NOMO-1 treated with DMSO at 0.1 percent for 48 hours (cell line): ENCODE measurements around the gene LCN2.

Experiments used
- DNase-seq: peaks from one replicate; lab custom pipeline; 2025; ENCODE audit not compliant: unreplicated experiment; lab: John Stamatoyannopoulos, UW

The LCN2 gene

GRCh38 chr9:128148509-128149000 lies 698 bp upstream of the LCN2 start:
- no peak for DNase-seq

GRCh38 chr9:128149951-128150593 lies 819 bp downstream of the LCN2 start:
- DNase-seq, result no peak

DNA sequence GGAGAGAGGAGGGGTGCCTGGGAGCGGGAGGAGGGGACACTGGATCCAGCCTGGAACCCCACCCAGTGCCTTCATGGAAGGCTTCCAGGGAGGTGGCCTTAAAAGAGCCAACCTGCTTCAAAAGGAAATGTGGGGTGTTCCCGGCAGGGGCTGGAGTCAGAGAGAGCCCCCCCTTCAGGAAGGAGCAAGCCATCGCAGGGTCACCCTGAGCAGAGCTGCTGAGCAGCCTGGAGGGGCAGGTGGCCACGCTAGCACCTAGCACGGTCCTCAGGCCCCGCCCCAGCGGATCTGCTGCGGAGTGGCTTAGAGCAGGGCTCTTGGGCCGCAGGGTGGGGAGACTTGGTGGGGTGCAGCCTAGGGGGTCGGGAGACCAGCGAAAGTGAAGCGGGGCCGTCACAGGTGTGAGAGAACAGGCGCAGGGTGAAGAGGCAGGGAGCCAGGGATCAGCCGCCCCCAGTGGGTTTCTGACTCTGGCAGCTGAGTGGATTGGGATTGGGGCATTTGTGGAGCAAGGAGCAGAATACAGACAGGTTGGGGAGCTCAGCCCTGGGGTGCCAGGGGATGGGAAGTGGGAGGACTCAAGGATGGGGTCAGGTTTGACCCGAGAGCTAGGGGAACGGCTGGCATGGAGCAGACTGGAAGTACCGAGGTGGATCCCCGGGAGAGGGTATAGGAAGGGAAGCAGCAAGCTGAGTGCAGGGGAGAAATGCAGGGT lies 1.5 kb downstream of the LCN2 start:
- DNase-seq, result peak; percentile 10

- DNase-seq, result no peak
Observed at GRCh38 chr9:128151309-128152132, 2.3 kb downstream of the LCN2 start.

DNA sequence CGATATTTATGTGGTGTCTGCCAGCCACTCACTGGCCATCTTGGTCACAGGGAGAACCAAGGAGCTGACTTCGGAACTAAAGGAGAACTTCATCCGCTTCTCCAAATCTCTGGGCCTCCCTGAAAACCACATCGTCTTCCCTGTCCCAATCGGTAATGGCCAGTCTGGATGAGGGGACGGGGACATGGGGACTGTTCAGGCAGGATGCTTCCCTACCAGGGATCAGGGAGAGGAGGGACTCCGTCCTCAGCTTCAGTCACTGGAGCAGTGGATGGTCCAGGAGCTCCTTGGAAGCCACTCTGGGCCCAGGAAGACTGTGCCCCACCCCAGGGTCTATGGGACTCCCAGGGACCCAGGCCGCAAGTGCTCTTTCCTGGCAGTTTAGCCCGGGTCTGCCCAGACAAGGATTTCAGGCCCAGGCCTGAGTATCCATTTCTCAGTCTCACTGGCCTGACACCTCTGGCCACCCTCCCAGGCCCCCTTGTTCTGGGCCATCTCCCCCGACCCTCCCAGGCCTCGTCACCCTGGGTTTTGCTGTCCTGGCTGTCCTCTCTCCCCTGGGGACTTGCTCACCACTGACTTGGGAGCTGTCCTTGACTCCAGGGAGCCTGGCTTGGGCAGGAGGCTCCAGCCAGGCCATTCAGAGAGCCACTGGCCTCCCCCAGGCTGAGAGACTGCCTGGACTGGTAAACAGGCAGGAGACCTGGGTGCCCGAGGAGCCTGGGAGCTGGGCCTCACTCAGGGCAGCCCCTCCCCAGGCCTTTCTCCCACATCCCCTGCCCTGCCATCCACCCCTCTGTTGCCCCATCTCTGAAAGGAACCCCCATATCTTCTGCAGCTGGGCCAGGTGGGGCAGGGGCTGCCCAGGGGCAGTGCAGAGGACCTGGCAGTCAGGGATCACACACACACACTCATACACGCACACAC lies 3.1 kb downstream of the LCN2 start:
- no peak for DNase-seq

GRCh38 chr9:128153060-128153946 lies 4.0 kb downstream of the LCN2 start:
- DNase-seq, result no peak

DNA sequence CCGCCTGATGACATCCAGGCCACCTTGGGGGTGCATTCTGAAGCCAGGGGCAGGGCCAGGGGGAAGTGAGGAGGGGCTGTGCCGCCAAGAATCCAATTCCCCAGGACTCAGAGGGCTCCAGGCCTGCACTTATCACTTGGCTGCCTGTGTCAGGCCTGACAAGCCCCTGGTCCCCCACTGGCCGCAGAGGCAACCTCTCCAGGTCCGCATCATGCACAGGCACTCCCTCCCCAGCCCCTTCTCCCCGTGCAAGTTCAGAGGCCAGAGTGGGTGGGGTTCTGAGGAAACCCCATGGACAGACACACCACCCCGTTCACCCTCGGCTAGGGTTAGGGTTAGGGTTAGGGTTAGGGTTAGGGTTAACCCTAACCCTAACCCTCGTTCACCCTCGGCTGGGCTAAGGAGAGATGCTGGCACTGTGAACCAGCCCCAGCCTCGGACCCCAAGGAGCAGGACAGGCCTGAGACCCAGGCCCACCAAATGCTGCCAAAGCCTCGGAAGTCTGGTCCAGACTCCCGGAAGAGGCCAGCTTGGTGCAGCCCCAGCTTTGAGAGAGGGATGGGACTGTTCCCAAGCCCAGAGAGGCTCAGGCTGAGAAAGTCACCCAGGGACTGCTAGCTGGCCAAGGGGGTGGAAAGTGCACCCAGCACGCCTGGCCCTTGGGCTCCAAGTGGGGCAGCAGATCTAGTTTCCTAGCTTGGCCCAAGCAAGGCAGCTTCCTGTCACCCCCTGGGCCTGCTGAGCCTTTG lies 4.9 kb downstream of the LCN2 start:
- DNase-seq, result no peak

GRCh38 chr9:128155736-128156500 lies 6.7 kb downstream of the LCN2 start:
- no peak for DNase-seq

DNA sequence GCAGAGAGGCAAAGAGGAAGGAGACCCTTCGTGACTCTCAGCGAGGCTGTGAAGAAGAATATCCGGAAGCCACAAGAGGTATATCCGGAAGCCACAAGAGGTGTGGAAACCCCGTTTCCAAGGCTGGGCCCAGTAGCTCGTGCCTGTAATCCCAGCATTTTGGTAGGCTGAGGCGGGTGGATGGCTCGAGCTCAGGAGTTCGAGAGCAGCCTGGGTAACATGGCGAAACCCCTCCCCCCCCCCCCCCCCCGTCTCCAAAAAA lies 10.2 kb downstream of the LCN2 start:
- peak; percentile 84 for DNase-seq

DNA sequence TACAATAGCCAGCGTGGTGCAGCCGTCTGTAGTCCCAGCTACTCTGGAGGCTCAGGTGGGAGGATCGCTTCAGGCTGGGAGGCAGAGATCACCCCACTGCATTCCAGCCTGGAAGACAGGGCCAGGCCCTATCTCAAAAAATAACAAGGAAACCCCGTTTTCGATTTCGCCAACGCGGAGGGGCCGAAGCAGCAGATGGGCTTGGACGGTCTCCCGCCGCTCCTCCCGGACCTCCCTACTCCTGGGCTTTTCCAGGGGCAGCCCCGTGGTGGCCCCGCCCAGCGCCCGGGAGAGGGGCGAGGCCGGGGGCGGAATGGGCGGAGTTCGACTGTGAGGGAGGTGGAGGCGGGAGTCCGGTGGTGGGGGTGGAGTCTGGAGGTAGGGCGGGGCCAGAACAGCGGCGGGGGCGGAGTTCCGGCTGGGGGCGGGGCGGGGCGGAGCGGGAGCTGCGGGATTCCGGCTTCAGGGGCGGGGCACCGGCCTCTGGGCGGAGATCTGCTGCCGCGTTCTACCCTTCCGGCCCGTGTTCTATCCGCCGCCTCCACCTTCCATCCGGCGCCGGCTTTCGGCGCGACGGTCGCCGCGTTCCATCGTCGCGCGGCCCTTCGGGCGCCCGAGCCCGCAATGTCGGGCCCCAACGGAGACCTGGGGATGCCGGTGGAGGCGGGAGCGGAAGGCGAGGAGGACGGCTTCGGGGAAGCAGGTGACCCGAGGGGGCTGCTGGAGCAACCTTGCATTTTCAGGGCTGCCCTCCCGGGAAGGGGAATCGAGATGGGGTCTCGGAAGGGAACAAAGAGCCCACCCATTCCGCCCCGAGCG lies 10.7 kb downstream of the LCN2 start, which contains the start of gene BBLN:
TSS of gene BBLN (plus strand) at position 482 of the 819 bp plus-strand sequence. CDS start at position 625, 143 bp downstream.
- peak; percentile 87 for DNase-seq

- DNase-seq, result no peak
Observed at GRCh38 chr9:128160603-128160987, 11.3 kb downstream of the LCN2 start.

DNA sequence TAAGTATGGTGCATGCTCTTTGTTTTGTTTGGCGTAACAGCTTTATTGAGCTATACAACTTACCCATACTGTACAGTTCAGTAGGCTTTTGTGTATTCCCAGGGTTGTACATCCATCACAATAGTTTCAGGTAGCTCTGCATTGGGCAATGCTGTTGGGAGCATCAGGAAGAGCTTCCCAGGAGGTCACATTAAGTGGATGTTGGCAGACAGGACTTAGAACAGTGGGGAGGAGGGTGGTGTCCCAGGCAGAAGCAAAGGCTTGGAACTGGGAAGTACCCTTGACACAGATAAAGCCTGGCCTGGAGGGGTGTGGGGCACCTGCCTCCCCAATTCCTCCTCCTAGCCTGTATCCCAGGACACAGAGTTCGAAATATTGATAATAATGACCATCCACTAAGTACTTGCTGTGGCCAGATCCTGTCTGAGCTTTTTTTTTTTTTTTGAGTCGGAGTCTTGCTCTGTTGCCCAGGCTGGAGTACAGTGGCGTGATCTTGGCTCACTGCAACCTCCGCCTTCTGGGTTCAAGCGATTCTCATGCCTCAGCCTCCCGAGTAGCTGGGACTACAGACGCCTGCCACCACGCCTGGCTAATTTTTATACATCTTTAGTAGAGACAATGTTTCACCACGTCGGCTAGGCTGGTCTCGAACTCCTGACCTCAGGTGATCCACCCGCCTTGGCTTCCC lies 12.1 kb downstream of the LCN2 start:
- DNase-seq, result no peak

DNA sequence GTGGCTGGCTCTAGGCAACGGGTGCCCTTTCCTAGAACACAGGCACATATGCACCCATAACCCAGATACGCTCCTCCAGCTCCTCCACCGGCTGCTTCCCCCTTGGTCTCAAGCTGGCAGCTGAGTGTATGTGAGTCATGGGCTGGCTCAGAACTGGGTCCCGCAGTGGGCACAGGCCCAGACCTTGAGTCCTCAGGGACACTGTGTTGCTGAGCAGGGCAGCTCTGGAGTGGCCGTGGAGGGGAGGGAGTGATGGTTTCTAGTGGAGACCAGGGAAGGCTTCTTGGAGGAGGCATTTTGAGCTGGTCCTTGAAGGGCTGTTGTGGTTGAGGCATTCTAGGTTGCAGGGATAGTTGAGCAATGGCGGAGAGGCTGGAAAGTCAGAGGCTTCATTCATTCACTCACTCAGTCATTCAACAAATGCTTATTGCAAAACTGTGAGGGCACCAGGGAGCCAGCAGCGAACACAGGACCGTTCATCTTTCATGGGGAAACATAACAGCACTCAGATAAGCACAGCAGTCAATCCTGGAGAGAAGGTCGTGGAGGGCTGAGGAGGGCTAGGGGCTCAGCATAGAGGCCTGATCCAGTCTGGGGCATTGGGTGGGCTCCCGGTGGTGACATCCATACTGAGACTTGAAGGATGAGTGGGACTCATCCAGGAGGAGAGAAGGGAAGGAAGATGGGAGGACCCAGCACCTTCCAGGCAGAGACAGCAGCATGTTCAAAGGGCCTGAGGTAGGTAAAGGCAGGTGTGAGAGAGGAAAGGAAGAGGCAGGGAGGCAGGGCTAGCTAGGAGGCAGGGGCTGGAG lies 13.2 kb downstream of the LCN2 start:
- no peak for DNase-seq

DNA sequence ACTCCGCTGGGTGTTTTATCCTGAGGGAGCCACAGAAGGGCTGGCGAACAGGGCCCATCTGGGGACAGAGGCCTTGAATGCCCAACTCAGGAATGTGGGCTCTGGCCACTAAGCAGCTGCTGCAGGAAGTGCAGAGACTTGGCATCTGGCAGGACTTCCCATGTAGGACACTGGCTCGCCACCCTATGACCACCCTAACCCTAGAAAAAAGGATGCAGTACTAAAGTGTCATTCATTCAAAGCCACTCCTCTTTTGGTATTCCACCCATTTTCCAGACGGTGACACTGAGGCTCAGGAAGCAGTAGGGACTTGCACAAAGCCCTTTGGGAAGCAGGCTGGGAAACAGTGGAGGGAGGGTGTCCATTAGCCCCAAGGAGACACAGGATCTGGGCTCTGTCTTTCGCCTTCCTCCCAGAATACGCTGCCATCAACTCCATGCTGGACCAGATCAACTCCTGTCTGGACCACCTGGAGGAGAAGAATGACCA lies 13.8 kb downstream of the LCN2 start:
- DNase-seq, result no peak

DNA sequence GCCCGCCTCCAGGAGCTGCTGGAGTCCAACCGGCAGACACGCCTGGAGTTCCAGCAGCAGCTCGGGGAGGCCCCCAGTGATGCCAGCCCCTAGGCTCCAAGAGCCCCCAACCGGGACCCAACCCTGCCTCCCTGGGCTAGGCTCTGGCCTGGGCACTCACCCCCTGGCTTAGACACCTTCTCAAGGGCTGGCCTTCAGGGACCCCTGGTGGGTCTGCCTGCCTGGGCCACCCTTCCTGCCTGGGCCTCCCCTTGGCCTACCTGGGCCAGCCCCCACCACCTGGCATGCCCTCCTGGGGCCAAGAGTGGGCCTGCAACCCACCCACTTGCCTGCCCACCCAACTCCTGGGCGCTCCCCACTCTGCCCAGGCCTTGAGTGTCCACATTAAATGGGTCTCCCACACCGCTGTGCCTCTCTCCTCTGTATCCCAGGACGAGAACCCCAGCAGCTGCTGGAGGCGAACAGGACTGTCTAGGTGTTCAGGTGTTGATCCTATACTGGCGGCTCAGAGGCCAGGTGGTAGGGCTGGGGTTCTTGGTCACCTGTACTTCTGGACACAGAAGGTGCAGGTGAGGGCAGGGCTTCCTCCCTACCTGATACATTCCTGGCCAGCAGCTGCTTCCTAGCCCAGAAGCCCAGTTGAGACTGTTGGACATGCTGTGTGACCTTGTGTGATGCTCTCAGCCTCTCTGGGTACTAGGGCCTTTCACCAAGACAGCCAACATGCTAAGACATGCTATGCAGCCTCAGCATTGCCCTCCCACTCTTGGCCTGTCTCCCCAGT lies 14.5 kb downstream of the LCN2 start:
- DNase-seq, result no peak
